GM12878 (cell line): ENCODE results near the gene MYH9.

ENCODE experiments used
- BCL3 ChIP-seq: IDR thresholded peaks from 2 replicates; pipeline ENCODE4 v1.6.1; 2011; ENCODE audit warnings: borderline replicate concordance, low read depth, mild to moderate bottlenecking, moderate library complexity, low read length; ENCODE audit not compliant: insufficient read depth, poor library complexity, severe bottlenecking
- CTCF ChIP-seq, 3 experiments: IDR thresholded peaks in 2 of 3; conservative IDR thresholded peaks in 1 of 3; 2 replicates each; pipeline ENCODE4 v1.5.1; 2011; ENCODE audit warnings: low read depth in 3 of 3, low read length in 3 of 3, mild to moderate bottlenecking in 3 of 3, control low read depth in 2 of 3, moderate library complexity in 2 of 3, inconsistent platforms in 1 of 3, mixed read lengths in 1 of 3; ENCODE audit not compliant: control insufficient read depth in 2 of 3, insufficient read depth in 1 of 3; ENCODE audit errors: extremely low read depth in 1 of 3
- DPF2 ChIP-seq: fragments of 450-650 bp; IDR thresholded peaks from 2 replicates; pipeline ENCODE4 v1.6.1; 2017; ENCODE audit warnings: mild to moderate bottlenecking
- EP300 ChIP-seq, 2 experiments: fragments of 150-350 bp in 1 of 2; IDR thresholded peaks; 2 replicates each; pipeline ENCODE4 v1.6.1; 2011 to 2012; ENCODE audit warnings: low read depth in 2 of 2, low read length in 2 of 2, borderline replicate concordance in 1 of 2, improper control_type of control experiment in 1 of 2, inconsistent platforms in 1 of 2; ENCODE audit not compliant: control insufficient read depth in 1 of 2
- EZH2 ChIP-seq: IDR thresholded peaks from 2 replicates; pipeline ENCODE4 v1.6.1; 2012; ENCODE audit warnings: low read depth, mild to moderate bottlenecking, control low read depth, inconsistent platforms, low read length, borderline replicate concordance; ENCODE audit not compliant: control insufficient read depth
- POLR2A ChIP-seq: IDR thresholded peaks from 2 replicates; pipeline ENCODE4 v1.6.1; 2011; ENCODE audit warnings: low read depth, mild to moderate bottlenecking, low read length
- RAD21 ChIP-seq: IDR thresholded peaks from 2 replicates; pipeline ENCODE4 v1.6.1; 2011; ENCODE audit warnings: mild to moderate bottlenecking, low read depth, low read length, moderate library complexity; ENCODE audit not compliant: insufficient read depth
- SP1 ChIP-seq: IDR thresholded peaks from one replicate; pipeline ENCODE4 v1.6.1; 2011; ENCODE audit warnings: low read depth, low read length

- TF ChIP-seq BCL3, result no peak
- TF ChIP-seq RAD21, result no peak
- no peak for TF ChIP-seq POLR2A
- TF ChIP-seq DPF2, result no peak
- TF ChIP-seq SP1, result no peak
- TF ChIP-seq CTCF (IDR thresholded peaks at IDR 0.05 in 2 of 3, conservative IDR thresholded peaks at IDR 0.05 in 1 of 3; ENCODE audit: control insufficient read depth in 2 of 3, extremely low read depth in 1 of 3, insufficient read depth in 1 of 3, low read depth in 3 of 3, low read length in 3 of 3), result no peak
- no peak for TF ChIP-seq EZH2
- no peak for TF ChIP-seq EP300 (IDR thresholded peaks at IDR 0.05; ENCODE audit: borderline replicate concordance in 1 of 2, control insufficient read depth in 1 of 2, low read depth in 2 of 2, low read length in 2 of 2)
These were observed 129.7 kb downstream of the MYH9 start for GRCh38 chr22:36257948-36258670.
